T-helper 1 cell treated with Interleukin-12 subunit alpha and Interleukin-12 subunit beta and Interleukin-4 antibody, amounts not matched to agents 30 μg/mL and 1 μg/mL, for 36 hours (primary cell): Measurements from ENCODE around the gene CREB3L2.
A peak's percentile ranks its signal among the peaks of the same experiment; 100 is the strongest.

ENCODE experiments used
- H3K27ac Mint-ChIP-seq: one replicate; pipeline ENCODE4 v1.8.0; 2021; ENCODE audit warnings: mild to moderate bottlenecking, mixed read lengths
- H3K27me3 Mint-ChIP-seq: one replicate; pipeline ENCODE4 v1.8.0; 2021; ENCODE audit warnings: low read depth, mixed read lengths
- H3K36me3 Mint-ChIP-seq: one replicate; pipeline ENCODE4 v1.8.0; 2021; ENCODE audit warnings: low read depth, mixed read lengths
- H3K4me1 Mint-ChIP-seq: one replicate; pipeline ENCODE4 v1.8.0; 2021; ENCODE audit warnings: low read depth, mixed read lengths
- H3K4me3 Mint-ChIP-seq: one replicate; pipeline ENCODE4 v1.8.0; 2021; ENCODE audit warnings: mild to moderate bottlenecking, moderate library complexity, mixed read lengths
- H3K9me3 Mint-ChIP-seq: one replicate; pipeline ENCODE4 v1.8.0; 2021; ENCODE audit warnings: mixed read lengths

Gene CREB3L2

DNA sequence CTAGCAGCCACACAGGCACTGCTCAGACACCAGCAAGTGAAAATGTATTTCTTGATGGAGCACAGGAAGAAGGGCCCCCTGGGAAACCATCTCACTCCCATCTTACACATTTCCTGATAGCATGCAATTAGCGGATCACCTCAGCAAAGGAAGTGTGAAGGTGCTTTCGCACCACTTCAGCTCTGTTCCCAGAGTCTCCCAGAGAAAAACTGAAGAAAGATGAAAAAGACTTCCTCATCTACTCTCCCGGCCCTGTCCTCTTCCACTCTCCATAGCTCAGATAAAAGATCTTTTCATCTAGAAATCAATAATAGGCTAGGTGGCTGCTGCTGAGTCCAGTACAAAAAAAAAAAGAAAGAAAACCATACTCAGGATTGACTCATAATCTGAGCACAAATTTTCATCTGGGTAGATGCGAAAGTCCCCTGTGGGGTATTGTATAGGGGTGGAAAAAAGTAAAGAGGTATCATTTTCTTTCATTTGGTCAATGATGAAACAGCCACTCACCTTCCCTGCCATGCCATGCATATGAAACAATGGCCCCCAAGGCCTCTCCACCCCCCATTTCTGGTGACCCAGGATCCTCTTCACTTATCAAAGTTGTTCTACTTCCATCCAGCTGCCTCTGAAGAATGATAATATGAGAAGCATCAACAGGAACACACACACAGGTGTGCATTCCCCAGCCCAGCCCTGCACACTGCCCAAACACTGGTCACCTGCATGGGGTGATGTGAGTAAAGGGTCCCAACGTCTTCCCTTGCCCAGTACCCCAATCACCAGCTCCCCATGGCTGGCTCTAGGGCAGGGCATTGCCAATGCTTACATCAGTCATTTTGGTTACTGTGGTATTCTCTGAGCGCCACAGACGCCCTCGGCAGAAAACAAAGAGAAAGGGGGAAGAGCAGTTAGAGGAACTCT is 106.3 kb downstream of the CREB3L2 start:
- H3K27ac Mint-ChIP-seq, result peak overlapping the region; percentile 82
- H3K36me3 Mint-ChIP-seq, result peaks cover 31% of the 10 kb centered on the region
- H3K4me3 Mint-ChIP-seq, result peak overlapping the region; percentile 50
- H3K27me3 Mint-ChIP-seq, result no peaks in the 10 kb centered on the region
- no peaks in the 10 kb centered on the region for H3K9me3 Mint-ChIP-seq
- peaks cover 22% of the 10 kb centered on the region for H3K4me1 Mint-ChIP-seq

DNA sequence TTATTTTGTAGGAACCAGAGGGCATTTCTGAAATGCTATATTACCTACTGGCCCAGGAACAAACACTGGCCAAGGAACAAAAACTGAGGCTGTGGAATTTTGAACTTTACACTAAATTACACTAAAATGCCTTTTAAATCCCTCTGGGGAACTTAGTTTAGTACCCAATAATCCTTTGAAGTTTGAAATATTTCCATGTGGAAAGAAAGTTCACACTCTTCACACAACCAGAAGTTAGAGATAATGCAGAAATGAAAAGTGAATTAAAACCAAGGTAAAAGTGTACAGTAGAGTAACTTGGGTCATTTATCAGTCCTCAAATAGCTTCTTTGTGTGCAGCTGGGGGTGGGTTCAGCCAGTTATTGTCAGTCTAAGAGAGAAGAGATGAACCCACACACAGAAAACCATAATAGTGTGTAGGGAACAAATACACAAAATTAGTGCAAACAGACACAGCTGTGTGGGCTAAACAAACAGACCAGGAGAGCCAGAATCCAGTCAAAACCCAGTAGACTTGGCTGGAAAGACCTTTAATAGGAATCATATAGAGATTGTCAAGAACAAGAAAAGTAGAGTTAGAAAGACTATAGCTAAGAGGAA is 108.6 kb downstream of the CREB3L2 start:
- Mint-ChIP-seq H3K4me1 (peaks cover 18% of the 10 kb centered on the region), H3K9me3 (no peaks in the 10 kb centered on the region), H3K4me3 (no peak overlapping the region), H3K36me3 (peaks cover 33% of the 10 kb centered on the region), H3K27me3 (no peaks in the 10 kb centered on the region), H3K27ac (no peak overlapping the region)

DNA sequence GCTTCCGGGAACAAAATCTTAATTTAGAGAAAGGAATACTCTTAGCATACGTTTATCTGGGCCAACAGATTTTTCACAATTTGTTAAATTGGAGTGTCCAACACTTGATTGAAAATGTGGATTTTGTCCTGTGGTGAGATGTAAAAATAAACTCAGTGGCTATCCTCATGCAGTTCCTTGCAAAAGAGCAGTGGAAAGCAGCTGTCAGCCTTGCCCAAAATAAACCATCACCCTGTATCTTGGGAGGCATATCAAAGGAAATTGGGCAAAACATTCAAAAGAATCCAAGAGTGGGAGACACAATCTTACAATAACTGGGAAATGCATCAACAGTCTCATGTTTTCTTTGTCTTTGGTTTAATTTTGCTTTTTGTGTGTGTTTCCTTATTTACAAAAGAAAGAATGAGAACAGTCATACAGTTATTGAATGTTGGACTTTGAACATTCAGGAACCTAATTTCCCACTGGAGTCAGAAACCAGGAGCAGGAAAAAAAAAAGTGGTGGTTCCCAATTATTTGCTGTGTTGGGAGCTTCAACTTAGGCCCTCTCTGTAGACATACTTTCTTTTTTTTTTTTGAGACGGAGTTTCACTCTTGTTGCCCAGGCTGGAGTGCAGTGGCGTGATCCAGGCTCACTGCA is 110.8 kb downstream of the CREB3L2 start:
- Mint-ChIP-seq H3K4me1 (peaks cover 17% of the 10 kb centered on the region), H3K27me3 (no peaks in the 10 kb centered on the region), H3K4me3 (no peak overlapping the region), H3K9me3 (no peaks in the 10 kb centered on the region), H3K36me3 (peaks cover 23% of the 10 kb centered on the region), H3K27ac (no peak overlapping the region)

DNA sequence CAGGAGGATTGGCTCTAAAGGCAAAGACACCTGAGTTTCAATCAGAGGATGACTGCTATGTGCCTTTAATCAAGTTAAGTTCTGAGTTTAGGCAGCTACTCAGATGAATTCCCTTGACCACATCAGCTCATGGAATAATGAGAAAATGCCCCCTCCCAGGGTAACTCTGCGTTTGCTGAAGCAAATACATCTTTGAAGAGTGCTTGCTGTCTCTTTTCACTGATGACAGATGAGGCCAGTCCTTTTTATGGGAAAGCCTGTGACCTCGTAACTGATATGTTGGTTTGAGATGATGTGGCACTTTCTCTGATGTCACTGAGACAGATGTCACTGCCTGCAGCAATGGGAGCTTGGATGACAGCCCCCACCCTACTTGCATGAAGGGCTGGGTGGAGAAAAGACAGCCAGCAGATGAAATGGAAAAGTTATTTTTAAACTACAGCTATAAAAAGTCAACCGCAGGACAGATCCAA is 111.4 kb downstream of the CREB3L2 start:
- peaks cover 19% of the 10 kb centered on the region for H3K36me3 Mint-ChIP-seq
- H3K4me3 Mint-ChIP-seq, result no peak overlapping the region
- H3K27ac Mint-ChIP-seq, result peak overlapping the region; percentile 33
- H3K4me1 Mint-ChIP-seq, result peaks cover 15% of the 10 kb centered on the region
- no peaks in the 10 kb centered on the region for H3K9me3 Mint-ChIP-seq
- H3K27me3 Mint-ChIP-seq, result no peaks in the 10 kb centered on the region

DNA sequence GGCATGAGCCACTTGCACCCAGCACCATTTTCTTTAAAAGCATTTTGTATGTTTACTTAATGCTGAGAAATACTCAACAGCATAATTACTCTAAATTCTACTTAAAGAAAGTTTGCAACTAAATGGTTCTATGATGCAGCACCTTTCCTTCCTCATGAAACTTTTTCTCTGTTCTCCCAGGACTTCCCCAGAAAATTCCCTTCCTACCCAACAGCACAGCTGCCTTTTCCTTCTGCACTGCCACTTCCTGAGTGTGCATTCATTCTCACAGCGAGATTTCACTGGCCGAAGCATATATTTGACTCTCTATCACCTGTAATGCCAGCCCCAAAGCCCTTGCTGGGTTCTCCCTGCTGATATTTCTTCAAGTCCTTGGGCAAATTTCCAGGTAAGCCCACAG is 113.6 kb downstream of the CREB3L2 start:
- no peak overlapping the region for H3K27ac Mint-ChIP-seq
- no peaks in the 10 kb centered on the region for H3K9me3 Mint-ChIP-seq
- no peak overlapping the region for H3K4me3 Mint-ChIP-seq
- no peaks in the 10 kb centered on the region for H3K27me3 Mint-ChIP-seq
- H3K36me3 Mint-ChIP-seq, result peaks cover 19% of the 10 kb centered on the region
- peaks cover 12% of the 10 kb centered on the region for H3K4me1 Mint-ChIP-seq

DNA sequence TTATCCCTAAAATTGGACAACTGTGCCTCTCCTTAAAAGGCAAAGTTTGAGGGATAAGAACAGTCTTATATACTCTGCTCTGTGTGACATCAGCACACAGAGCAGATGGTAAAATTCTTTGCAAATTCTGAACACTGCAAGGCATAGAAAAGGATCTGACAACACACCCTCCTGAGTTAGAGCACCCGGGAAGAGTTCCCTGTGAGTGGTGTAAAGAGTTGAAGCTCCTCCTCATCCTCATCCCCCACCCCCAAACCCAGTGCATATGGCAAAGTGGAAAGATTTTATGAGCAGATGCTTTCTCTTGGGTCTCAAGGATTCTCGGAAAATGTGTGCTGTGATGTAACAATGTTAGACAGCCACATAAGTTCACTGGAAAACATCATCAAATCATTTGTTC is 115.1 kb downstream of the CREB3L2 start:
- Mint-ChIP-seq H3K36me3 (peaks cover 24% of the 10 kb centered on the region), H3K4me3 (no peak overlapping the region), H3K4me1 (peaks cover 23% of the 10 kb centered on the region), H3K27ac (no peak overlapping the region), H3K9me3 (no peaks in the 10 kb centered on the region), H3K27me3 (no peaks in the 10 kb centered on the region)

DNA sequence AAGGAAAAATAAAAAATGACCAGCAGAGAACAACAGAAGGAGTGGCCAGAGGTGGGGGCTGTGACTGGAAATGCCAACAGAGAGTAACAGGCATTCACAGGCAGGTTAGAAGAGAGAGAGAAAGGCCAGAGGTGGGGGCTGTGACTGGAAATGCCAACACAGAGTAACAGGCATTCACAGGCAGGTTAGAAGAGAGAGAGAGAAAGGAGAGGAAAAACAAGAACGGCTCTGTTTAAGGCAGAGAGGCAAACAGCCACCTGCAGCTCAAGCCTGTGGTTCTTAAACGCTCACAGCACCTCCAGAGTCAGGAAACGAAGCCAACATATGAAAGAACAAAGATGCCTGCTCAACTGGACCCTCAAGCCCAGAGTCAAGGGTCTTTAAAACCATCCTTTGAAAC is 115.6 kb downstream of the CREB3L2 start:
- no peak overlapping the region for H3K27ac Mint-ChIP-seq
- peaks cover 25% of the 10 kb centered on the region for H3K4me1 Mint-ChIP-seq
- H3K9me3 Mint-ChIP-seq, result no peaks in the 10 kb centered on the region
- H3K4me3 Mint-ChIP-seq, result no peak overlapping the region
- peaks cover 28% of the 10 kb centered on the region for H3K36me3 Mint-ChIP-seq
- no peaks in the 10 kb centered on the region for H3K27me3 Mint-ChIP-seq

DNA sequence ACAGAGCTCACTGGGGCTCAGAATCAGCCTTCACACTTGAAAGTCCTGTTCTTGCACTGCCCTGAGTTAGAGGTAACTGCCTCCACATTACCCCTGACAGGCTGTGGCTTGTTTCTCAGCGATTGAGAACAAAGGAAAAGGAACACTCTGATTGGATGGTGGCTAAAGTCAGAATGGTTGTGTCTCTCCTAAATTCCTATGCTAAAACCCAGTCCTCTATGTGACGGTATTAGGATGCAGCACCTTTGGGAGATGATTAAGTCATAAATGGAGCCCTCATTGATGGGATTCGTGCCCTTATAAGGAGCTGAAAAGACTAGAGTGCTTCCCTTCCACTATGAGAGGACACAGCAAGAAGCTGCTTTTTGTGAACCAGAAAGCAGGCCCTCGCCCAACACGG is 116.2 kb downstream of the CREB3L2 start:
- Mint-ChIP-seq H3K36me3 (peaks cover 28% of the 10 kb centered on the region), H3K9me3 (no peaks in the 10 kb centered on the region), H3K27me3 (no peaks in the 10 kb centered on the region), H3K4me3 (no peak overlapping the region), H3K27ac (no peak overlapping the region), H3K4me1 (peaks cover 25% of the 10 kb centered on the region)

DNA sequence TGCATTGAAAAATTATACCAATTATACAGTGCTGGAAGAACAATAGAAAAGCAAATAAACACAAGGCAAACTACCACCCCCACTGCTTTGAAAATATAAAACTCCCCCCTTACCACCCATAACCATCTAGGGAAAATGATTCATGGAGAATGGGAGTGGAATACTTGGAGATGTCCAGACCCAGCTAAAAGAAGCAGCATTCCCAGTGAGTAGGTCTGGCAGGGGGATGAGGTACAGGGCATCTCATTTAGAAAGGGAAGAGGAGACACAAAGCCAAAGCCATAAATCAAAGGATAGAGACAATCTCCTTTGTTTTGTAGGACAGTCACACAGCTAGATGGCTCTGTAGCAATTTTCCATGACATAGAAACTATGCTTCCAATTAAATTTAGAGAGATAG is 119.1 kb downstream of the CREB3L2 start:
- Mint-ChIP-seq H3K4me1 (peaks cover 29% of the 10 kb centered on the region), H3K27ac (no peak overlapping the region), H3K4me3 (no peak overlapping the region), H3K36me3 (peaks cover 46% of the 10 kb centered on the region), H3K9me3 (no peaks in the 10 kb centered on the region), H3K27me3 (no peaks in the 10 kb centered on the region)

DNA sequence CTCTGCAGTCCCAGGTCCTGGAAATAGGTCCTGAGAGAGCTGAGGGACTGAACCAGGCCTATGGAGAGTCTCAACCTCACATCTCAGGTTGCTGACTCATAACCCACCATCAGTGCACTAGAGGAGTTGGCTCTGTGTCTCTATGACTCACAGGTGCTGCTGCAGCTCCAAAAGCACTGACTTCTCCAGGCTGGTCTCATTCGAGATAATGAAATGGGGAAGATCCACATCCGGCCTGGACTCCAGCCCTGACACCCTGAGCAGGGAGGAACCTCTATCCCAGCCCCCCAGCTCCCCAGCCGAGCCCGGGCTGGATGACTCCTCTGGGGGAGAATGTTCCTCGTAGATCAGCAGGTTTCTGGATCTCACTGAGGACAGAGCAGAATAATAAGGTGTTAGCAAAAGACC is 119.6 kb downstream of the CREB3L2 start:
- no peaks in the 10 kb centered on the region for H3K9me3 Mint-ChIP-seq
- no peak overlapping the region for H3K4me3 Mint-ChIP-seq
- peaks cover 48% of the 10 kb centered on the region for H3K36me3 Mint-ChIP-seq
- peak overlapping the region; percentile 69 for H3K27ac Mint-ChIP-seq
- peaks cover 29% of the 10 kb centered on the region for H3K4me1 Mint-ChIP-seq
- H3K27me3 Mint-ChIP-seq, result no peaks in the 10 kb centered on the region

DNA sequence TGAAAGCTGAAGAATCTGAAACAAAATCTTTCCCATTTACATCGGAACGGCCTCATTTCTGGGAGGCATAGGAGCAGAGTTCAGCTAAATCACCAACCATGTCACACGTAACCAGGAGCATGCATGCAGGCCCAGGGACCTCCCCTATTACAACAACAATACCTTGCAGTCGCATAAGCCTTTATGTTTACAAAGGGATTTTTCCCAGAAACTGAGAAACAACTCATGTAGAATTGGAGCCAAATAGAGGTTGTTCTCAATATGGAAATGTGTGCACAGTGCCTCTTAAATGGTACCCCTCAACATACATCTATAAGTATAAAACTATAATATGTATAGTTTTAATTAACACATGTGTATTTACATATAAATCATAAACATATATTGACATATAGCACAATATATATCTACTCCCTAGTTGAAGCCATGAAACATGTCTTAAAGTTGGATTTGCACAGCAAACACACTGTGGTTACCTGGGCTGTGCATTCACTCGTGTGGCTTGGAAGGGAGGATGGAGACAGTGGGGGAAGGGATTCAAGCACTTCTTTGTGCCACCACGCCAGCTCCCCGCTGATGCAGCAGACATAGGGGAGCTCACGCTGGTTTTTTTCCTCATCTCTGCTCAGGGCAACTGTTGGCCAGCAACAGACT is 120.2 kb downstream of the CREB3L2 start:
- Mint-ChIP-seq H3K36me3 (peaks cover 50% of the 10 kb centered on the region), H3K27me3 (no peaks in the 10 kb centered on the region), H3K9me3 (no peaks in the 10 kb centered on the region), H3K27ac (peak overlapping the region; percentile 69), H3K4me3 (no peak overlapping the region), H3K4me1 (peaks cover 29% of the 10 kb centered on the region)

DNA sequence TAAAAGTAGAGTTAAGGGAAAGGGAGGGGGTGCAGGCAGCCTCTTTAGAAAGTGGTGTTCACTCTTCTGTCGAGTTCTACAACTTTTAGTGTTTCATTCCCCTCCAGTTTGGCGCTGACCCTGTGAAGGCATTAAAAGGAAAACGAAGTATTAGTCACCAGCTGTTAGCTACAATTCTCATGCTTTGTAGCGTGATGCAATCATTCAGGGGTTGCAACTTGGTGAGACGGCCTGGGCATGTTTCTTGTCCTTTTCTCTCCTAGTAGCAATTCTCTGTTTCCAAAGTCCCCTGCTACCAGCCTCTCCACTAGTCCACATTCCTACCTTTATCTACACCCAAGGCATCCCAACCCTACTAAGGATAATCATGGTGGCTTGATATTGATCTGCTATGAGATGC is 121.5 kb downstream of the CREB3L2 start:
- H3K9me3 Mint-ChIP-seq, result no peaks in the 10 kb centered on the region
- no peak overlapping the region for H3K27ac Mint-ChIP-seq
- H3K27me3 Mint-ChIP-seq, result no peaks in the 10 kb centered on the region
- peaks cover 22% of the 10 kb centered on the region for H3K4me1 Mint-ChIP-seq
- no peak overlapping the region for H3K4me3 Mint-ChIP-seq
- peaks cover 53% of the 10 kb centered on the region for H3K36me3 Mint-ChIP-seq

DNA sequence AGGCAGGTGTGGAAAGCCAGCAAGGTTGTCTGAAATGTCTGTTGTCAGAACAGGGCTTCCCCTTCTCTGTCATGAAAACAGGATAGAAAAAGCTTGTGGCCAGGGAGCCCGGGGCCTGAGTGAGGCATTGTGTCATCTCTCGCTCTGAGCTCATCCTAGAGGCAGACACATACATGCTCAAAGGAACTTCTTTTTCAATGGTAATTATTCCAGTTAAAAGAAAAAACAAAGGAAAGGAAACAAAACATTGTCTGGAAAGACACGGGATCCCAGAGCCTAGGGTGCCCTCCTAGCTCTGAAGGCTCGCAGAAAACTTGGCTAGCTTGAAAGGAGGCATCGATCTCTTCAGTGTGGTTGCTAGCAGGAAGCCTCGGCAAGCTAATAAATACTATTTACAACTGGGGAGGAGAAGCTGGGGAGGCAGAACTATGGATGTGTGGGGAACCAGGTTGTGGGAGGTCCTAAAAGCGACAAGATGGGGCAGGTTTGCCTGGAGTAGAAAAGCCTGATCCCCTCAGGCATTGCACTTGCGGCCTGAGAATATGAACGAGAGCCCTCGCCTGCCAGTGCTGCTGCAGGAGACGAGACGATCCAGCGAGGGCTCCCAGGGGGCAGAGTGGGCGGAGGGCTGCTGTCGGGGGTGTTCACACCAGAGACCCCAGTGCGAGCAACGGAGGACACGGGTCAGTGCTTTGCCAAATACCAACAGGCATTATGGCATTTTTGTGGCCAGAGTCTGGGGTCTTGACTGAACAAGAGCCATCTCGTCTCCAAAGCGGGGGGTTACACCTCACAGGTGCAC is 122.3 kb downstream of the CREB3L2 start:
- Mint-ChIP-seq H3K9me3 (no peaks in the 10 kb centered on the region), H3K27me3 (no peaks in the 10 kb centered on the region), H3K4me3 (no peak overlapping the region), H3K27ac (peak overlapping the region; percentile 62), H3K36me3 (peaks cover 48% of the 10 kb centered on the region), H3K4me1 (peaks cover 22% of the 10 kb centered on the region)
